PC-9 (cell line): Measurements from ENCODE around the gene DDX3X. TPM values are rescaled to one million over a fixed set of nuclear protein-coding genes. Genes with fewer than 3 reads are reported as not detected.

Source experiments
- BruUV-seq: library from RNA; stranded (reverse); fragments of 400-500 nt; replicated peaks from 2 replicates; lab custom pipeline; 2021; lab: Mats Ljungman, UMichigan
- CTCF ChIA-PET: fragments of 300-600 bp; sonication (Branson Sonifier 250); formaldehyde crosslinking; loops from one replicate; lab custom pipeline; 2022; ENCODE audit warnings: antibody characterized with exemption; lab: Charles Lee
- POLR2A ChIA-PET: fragments of 300-600 bp; sonication (Branson Sonifier 250); formaldehyde crosslinking; loops from one replicate; lab custom pipeline; 2022; ENCODE audit warnings: antibody characterized with exemption; ENCODE audit not compliant: unreplicated experiment; lab: Charles Lee
- DNase-seq, 2 experiments: peaks; one replicate each; pipeline versions ENCODE4 v3.0.0 to v3.0.0-alpha.2; 2015 to 2022; ENCODE audit warnings: mixed read lengths in 1 of 2
- H2AFZ ChIP-seq: fragments of 200-600 bp; sonication (generic); 2 replicates; pipeline ENCODE4 v1.8.1; 2017; ENCODE audit warnings: antibody characterized with exemption
- H3F3A ChIP-seq: fragments of 200-600 bp; sonication (generic); 2 replicates; pipeline ENCODE4 v1.8.1; 2017; ENCODE audit warnings: antibody characterized with exemption, mild to moderate bottlenecking, low read depth; ENCODE audit not compliant: insufficient read depth
- H3K27ac ChIP-seq: fragments of 200-600 bp; sonication (generic); 2 replicates; pipeline ENCODE4 v1.6.1; 2016; ENCODE audit warnings: mixed run types
- H3K27me3 ChIP-seq: fragments of 200-600 bp; sonication (generic); 2 replicates; pipeline ENCODE4 v1.6.1; 2016; ENCODE audit warnings: low read depth, mixed run types; ENCODE audit not compliant: insufficient read depth
- H3K36me3 ChIP-seq: fragments of 200-600 bp; sonication (generic); 2 replicates; pipeline ENCODE4 v1.6.1; 2016; ENCODE audit warnings: low read depth, mixed run types
- H3K4me1 ChIP-seq: fragments of 200-600 bp; sonication (generic); replicated peaks from 2 replicates; pipeline ENCODE4 v1.6.1; 2016; ENCODE audit warnings: mixed run types; ENCODE audit not compliant: insufficient read depth
- H3K4me2 ChIP-seq: fragments of 200-600 bp; sonication (generic); 2 replicates; pipeline ENCODE4 v1.6.1; 2017; ENCODE audit warnings: mixed run types
- H3K4me3 ChIP-seq: fragments of 200-600 bp; sonication (generic); 2 replicates; pipeline ENCODE4 v1.6.1; 2016; ENCODE audit warnings: mixed run types
- H3K79me2 ChIP-seq: fragments of 200-600 bp; sonication (generic); 2 replicates; pipeline ENCODE4 v1.6.1; 2017; ENCODE audit warnings: low read depth, mixed run types
- H3K9me2 ChIP-seq: fragments of 200-600 bp; sonication (generic); 2 replicates; pipeline ENCODE4 v1.8.1; 2017; ENCODE audit warnings: mild to moderate bottlenecking; ENCODE audit not compliant: insufficient read depth
- H3K9me3 ChIP-seq: fragments of 200-600 bp; sonication (generic); 2 replicates; pipeline ENCODE4 v1.8.1; 2016; ENCODE audit warnings: low read depth; ENCODE audit not compliant: insufficient read depth
- H4K20me1 ChIP-seq: fragments of 200-600 bp; sonication (generic); 2 replicates; pipeline ENCODE4 v1.8.1; 2017; ENCODE audit not compliant: insufficient read depth
- EZH2 ChIP-seq: fragments of 200-600 bp; sonication (generic); IDR thresholded peaks from 2 replicates; pipeline ENCODE4 v1.8.0; 2017; ENCODE audit warnings: antibody characterized with exemption, low read depth
- intact Hi-C: fragments of 100-400 bp; cut with micrococcal nuclease; formaldehyde crosslinking; loops from one replicate; pipeline ENCODE4 v1.10.0; 2022; ENCODE audit not compliant: unreplicated experiment
- total RNA-seq: library from RNA; stranded (reverse); gene quantifications from 2 replicates; pipeline ENCODE4 v1.2.3, GENCODE V29; 2021
- TF ChIP-seq, protein P1 (sequence below): fragments of 200-600 bp; sonication (generic); conservative IDR thresholded peaks from 2 replicates; pipeline ENCODE4 v1.6.1; 2017; ENCODE audit warnings: mixed run types, antibody characterized with exemption, mild to moderate bottlenecking, moderate library complexity

The DDX3X gene
- total RNA-seq, 1 experiment from 2014 or later, result 158 TPM

DNA sequence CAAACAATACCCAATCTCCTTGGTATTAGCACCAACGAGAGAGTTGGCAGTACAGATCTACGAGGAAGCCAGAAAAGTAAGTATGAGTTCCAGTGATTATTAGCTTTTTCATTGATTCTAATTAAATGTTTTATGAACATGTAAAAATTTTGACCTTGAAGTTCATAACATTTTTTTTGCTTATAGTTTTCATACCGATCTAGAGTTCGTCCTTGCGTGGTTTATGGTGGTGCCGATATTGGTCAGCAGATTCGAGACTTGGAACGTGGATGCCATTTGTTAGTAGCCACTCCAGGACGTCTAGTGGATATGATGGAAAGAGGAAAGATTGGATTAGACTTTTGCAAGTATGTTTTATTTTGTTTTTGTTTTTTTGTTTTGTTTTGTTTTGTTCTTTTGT is 10.1 kb downstream of the DDX3X start:
- Histone ChIP-seq H3F3A (no peaks in the 10 kb centered on the region), H3K36me3 (no peaks in the 10 kb centered on the region), H3K4me2 (no peak overlapping the region), H3K27me3 (no peaks in the 10 kb centered on the region), H3K4me1 (no peaks in the 10 kb centered on the region), H3K9me2 (no peaks in the 10 kb centered on the region), H3K4me3 (no peak overlapping the region), H3K9me3 (no peaks in the 10 kb centered on the region), H2AFZ (no peak overlapping the region), H3K27ac (no peak overlapping the region), H3K79me2 (peaks cover 38% of the 10 kb centered on the region), H4K20me1 (peaks cover 25% of the 10 kb centered on the region)
- CTCF ChIA-PET, result no interaction called here
- TF ChIP-seq EZH2, result no peak
- TF ChIP-seq, protein P1, sequence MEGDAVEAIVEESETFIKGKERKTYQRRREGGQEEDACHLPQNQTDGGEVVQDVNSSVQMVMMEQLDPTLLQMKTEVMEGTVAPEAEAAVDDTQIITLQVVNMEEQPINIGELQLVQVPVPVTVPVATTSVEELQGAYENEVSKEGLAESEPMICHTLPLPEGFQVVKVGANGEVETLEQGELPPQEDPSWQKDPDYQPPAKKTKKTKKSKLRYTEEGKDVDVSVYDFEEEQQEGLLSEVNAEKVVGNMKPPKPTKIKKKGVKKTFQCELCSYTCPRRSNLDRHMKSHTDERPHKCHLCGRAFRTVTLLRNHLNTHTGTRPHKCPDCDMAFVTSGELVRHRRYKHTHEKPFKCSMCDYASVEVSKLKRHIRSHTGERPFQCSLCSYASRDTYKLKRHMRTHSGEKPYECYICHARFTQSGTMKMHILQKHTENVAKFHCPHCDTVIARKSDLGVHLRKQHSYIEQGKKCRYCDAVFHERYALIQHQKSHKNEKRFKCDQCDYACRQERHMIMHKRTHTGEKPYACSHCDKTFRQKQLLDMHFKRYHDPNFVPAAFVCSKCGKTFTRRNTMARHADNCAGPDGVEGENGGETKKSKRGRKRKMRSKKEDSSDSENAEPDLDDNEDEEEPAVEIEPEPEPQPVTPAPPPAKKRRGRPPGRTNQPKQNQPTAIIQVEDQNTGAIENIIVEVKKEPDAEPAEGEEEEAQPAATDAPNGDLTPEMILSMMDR, result no peak
- intact Hi-C loops, result no loop called here
- POLR2A ChIA-PET, result no interaction called here
- no peak for DNase-seq
- BruUV-seq, result no TSS peak

DNA sequence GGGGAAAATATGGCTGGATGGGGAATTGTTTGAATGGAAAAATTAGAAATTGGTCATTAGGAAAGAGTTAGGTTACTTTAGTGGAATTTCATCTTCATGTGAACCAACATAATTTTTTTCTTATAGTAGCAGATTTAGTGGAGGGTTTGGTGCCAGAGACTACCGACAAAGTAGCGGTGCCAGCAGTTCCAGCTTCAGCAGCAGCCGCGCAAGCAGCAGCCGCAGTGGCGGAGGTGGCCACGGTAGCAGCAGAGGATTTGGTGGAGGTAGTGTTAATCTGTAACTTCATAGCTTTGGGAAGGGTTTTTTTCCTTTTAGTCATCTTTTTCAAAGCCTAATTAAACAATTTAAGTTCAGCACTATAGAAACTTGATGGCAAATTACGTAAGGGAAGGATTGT is 13.2 kb downstream of the DDX3X start:
- TF ChIP-seq, protein P1, result no peak
- no peak for TF ChIP-seq EZH2
- no peaks in the 10 kb centered on the region; the same call in none of the 2 replicates for H4K20me1 ChIP-seq
- H3K79me2 ChIP-seq, result peaks cover 7% of the 10 kb centered on the region; the same call in 1 of the 2 replicates
- no peak overlapping the region for H3K4me3 ChIP-seq
- H3K9me3 ChIP-seq, result no peaks in the 10 kb centered on the region
- H3K36me3 ChIP-seq, result no peaks in the 10 kb centered on the region
- H3K27ac ChIP-seq, result no peak overlapping the region
- no peak overlapping the region for H3K4me2 ChIP-seq
- peaks cover 1% of the 10 kb centered on the region; the same call in 1 of the 2 replicates for H3K4me1 ChIP-seq
- no peak for DNase-seq
- H3K27me3 ChIP-seq, result no peaks in the 10 kb centered on the region
- intact Hi-C loops, result no loop called here
- no peaks in the 10 kb centered on the region for H3K9me2 ChIP-seq
- ChIA-PET POLR2A (no interaction called here), CTCF (interaction anchor here (0.6 kb wide), 1 partner anchor 102 kb away, joined by 3 read pairs; no protein-coding TSS in a partner anchor)
- H3F3A ChIP-seq, result peaks cover 16% of the 10 kb centered on the region; the same call in 1 of the 2 replicates
- no peak overlapping the region for H2AFZ ChIP-seq
- BruUV-seq, result no TSS peak

DNA sequence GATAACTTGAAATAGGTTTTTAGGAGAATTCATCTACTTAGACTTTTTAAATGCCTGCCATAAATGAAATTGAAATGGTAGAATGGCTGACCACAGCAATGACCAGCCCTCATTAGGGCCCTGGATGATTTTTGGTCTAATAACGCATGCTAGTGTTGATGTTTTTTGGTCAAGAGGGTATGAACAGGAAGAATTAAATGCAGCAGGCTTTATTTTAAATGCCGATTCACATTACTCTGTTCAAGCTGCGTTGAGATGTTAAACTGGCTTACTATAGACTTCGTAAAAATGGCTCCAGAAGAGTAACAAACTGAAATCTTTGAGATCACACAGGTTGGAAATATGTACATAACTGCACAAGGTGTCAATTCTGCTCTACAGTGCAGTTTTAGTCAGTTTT is 14.6 kb downstream of the DDX3X start:
- H3F3A ChIP-seq, result peaks cover 16% of the 10 kb centered on the region; the same call in 1 of the 2 replicates
- no peak overlapping the region for H3K4me3 ChIP-seq
- H3K4me1 ChIP-seq, result peaks cover 4% of the 10 kb centered on the region; the same call in 1 of the 2 replicates
- H4K20me1 ChIP-seq, result no peaks in the 10 kb centered on the region; the same call in 1 of the 2 replicates
- no peak overlapping the region for H3K4me2 ChIP-seq
- H3K79me2 ChIP-seq, result no peaks in the 10 kb centered on the region
- BruUV-seq, result no TSS peak
- intact Hi-C loops, result no loop called here
- ChIA-PET CTCF (no interaction called here), POLR2A (no interaction called here)
- no peaks in the 10 kb centered on the region for H3K9me2 ChIP-seq
- H3K36me3 ChIP-seq, result no peaks in the 10 kb centered on the region
- H3K27ac ChIP-seq, result no peak overlapping the region
- H3K27me3 ChIP-seq, result no peaks in the 10 kb centered on the region
- no peak overlapping the region for H2AFZ ChIP-seq
- no peak for DNase-seq
- TF ChIP-seq, protein P1, result no peak
- no peak for TF ChIP-seq EZH2
- H3K9me3 ChIP-seq, result no peaks in the 10 kb centered on the region
